Measurements from ENCODE around the gene TSPO. TPM values are rescaled to one million over a fixed set of nuclear protein-coding genes. Genes with fewer than 3 reads are reported as not detected.

TSPO gene
- total and polyA plus RNA-seq, 4 experiments from 2014 or later = 66.9 to 548 (median 211) TPM

GRCh38 chr22:43197271-43197941 is 46.0 kb downstream of the TSPO start:
- no peaks in the 10 kb centered on the region for H3K4me1 Mint-ChIP-seq
- Histone ChIP-seq H3K4me3 (ENCODE audit: low read length in 2 of 2) (no peak overlapping the region), H3K9me3 (ENCODE audit: control insufficient read depth in 1 of 2, low read length in 2 of 2) (no peaks in the 10 kb centered on the region), H3K4me1 (ENCODE audit: insufficient read depth, low read length) (no peaks in the 10 kb centered on the region), H3K27me3 (ENCODE audit: insufficient read depth, low read length) (no peaks in the 10 kb centered on the region), H3K27ac (ENCODE audit: low read depth, low read length) (no peak overlapping the region), H3K36me3 (ENCODE audit: insufficient read depth, low read length) (no peaks in the 10 kb centered on the region)
- H3K9me3 Mint-ChIP-seq = peaks cover 0 to 2% (median 0%) of the 10 kb centered on the region in 8 donors
- no peak for DNase-seq
- H3K27ac Mint-ChIP-seq = no peak overlapping the region
- H3K4me3 Mint-ChIP-seq = no peak overlapping the region
- peaks cover 2 to 4% of the 10 kb centered on the region in 2 donors for H3K27me3 Mint-ChIP-seq
- H3K36me3 Mint-ChIP-seq = no peaks in the 10 kb centered on the region
- intact Hi-C loops (cut with micrococcal nuclease) = no loop called here
- CTCF ChIA-PET (ENCODE audit: partially characterized antibody) = no interaction called here
- POLR2A ChIA-PET (ENCODE audit: partially characterized antibody) = no interaction called here

GRCh38 chr22:43198126-43198525 is 46.8 kb downstream of the TSPO start:
- Histone ChIP-seq H3K27me3 (ENCODE audit: insufficient read depth, low read length) (no peaks in the 10 kb centered on the region), H3K27ac (ENCODE audit: low read depth, low read length) (no peak overlapping the region), H3K36me3 (ENCODE audit: insufficient read depth, low read length) (no peaks in the 10 kb centered on the region), H3K9me3 (ENCODE audit: control insufficient read depth in 1 of 2, low read length in 2 of 2) (no peaks in the 10 kb centered on the region), H3K4me1 (ENCODE audit: insufficient read depth, low read length) (no peaks in the 10 kb centered on the region), H3K4me3 (ENCODE audit: low read length in 2 of 2) (no peak overlapping the region)
- intact Hi-C loops (cut with micrococcal nuclease) = no loop called here
- H3K36me3 Mint-ChIP-seq = no peaks in the 10 kb centered on the region
- H3K4me1 Mint-ChIP-seq = peaks cover 0 to 4% (median 0%) of the 10 kb centered on the region in 4 donors
- no peak overlapping the region for H3K4me3 Mint-ChIP-seq
- H3K9me3 Mint-ChIP-seq = peaks cover 0 to 2% (median 0%) of the 10 kb centered on the region in 8 donors
- peak overlapping the region in 1 of 7 donors; percentile 61 for H3K27ac Mint-ChIP-seq
- peaks cover 2 to 4% of the 10 kb centered on the region in 2 donors for H3K27me3 Mint-ChIP-seq
- DNase-seq = no peak
- CTCF ChIA-PET (ENCODE audit: partially characterized antibody) = no interaction called here
- POLR2A ChIA-PET (ENCODE audit: partially characterized antibody) = no interaction called here

GRCh38 chr22:43198936-43199335 is 47.6 kb downstream of the TSPO start:
- Mint-ChIP-seq H3K4me3 (no peak overlapping the region), H3K9me3 (peaks cover 0 to 2% (median 0%) of the 10 kb centered on the region in 8 donors)
- CTCF ChIA-PET (ENCODE audit: partially characterized antibody) = no interaction called here

GRCh38 chr22:43199541-43199940 is 48.2 kb downstream of the TSPO start:
- intact Hi-C loops (cut with micrococcal nuclease) = no loop called here
- H3K4me3 Mint-ChIP-seq = no peak overlapping the region
- peaks cover 2 to 4% of the 10 kb centered on the region in 2 donors for H3K27me3 Mint-ChIP-seq
- Histone ChIP-seq H3K36me3 (ENCODE audit: insufficient read depth, low read length) (no peaks in the 10 kb centered on the region), H3K4me3 (ENCODE audit: low read length in 2 of 2) (no peak overlapping the region), H3K9me3 (ENCODE audit: control insufficient read depth in 1 of 2, low read length in 2 of 2) (no peaks in the 10 kb centered on the region), H3K4me1 (ENCODE audit: insufficient read depth, low read length) (no peaks in the 10 kb centered on the region), H3K27ac (ENCODE audit: low read depth, low read length) (no peak overlapping the region), H3K27me3 (ENCODE audit: insufficient read depth, low read length) (no peaks in the 10 kb centered on the region)
- peaks cover 0 to 4% (median 0%) of the 10 kb centered on the region in 4 donors for H3K4me1 Mint-ChIP-seq
- H3K36me3 Mint-ChIP-seq = no peaks in the 10 kb centered on the region
- no peak for DNase-seq
- no peak overlapping the region for H3K27ac Mint-ChIP-seq
- H3K9me3 Mint-ChIP-seq = peaks cover 0 to 2% (median 0%) of the 10 kb centered on the region in 8 donors
- ChIA-PET CTCF (ENCODE audit: partially characterized antibody) (no interaction called here), POLR2A (ENCODE audit: partially characterized antibody) (no interaction called here)

More at GRCh38 chr22:43198936-43199335, 47.6 kb downstream of the TSPO start:
- H3K36me3 Mint-ChIP-seq = no peaks in the 10 kb centered on the region
- Histone ChIP-seq H3K4me3 (ENCODE audit: low read length in 2 of 2) (no peak overlapping the region), H3K27ac (ENCODE audit: low read depth, low read length) (no peak overlapping the region), H3K9me3 (ENCODE audit: control insufficient read depth in 1 of 2, low read length in 2 of 2) (no peaks in the 10 kb centered on the region), H3K4me1 (ENCODE audit: insufficient read depth, low read length) (no peaks in the 10 kb centered on the region), H3K27me3 (ENCODE audit: insufficient read depth, low read length) (no peaks in the 10 kb centered on the region), H3K36me3 (ENCODE audit: insufficient read depth, low read length) (no peaks in the 10 kb centered on the region)
- H3K27me3 Mint-ChIP-seq = peaks cover 2 to 4% of the 10 kb centered on the region in 2 donors
- peaks cover 0 to 4% (median 0%) of the 10 kb centered on the region in 4 donors for H3K4me1 Mint-ChIP-seq
- POLR2A ChIA-PET (ENCODE audit: partially characterized antibody) = no interaction called here
- peak overlapping the region in 1 of 7 donors; percentile 65 for H3K27ac Mint-ChIP-seq
- no peak for DNase-seq
- intact Hi-C loops (cut with micrococcal nuclease) = no loop called here

- peaks cover 0 to 2% (median 0%) of the 10 kb centered on the region in 8 donors for H3K9me3 Mint-ChIP-seq
- Histone ChIP-seq H3K27ac (ENCODE audit: low read depth, low read length) (no peak overlapping the region), H3K36me3 (ENCODE audit: insufficient read depth, low read length) (no peaks in the 10 kb centered on the region), H3K9me3 (ENCODE audit: control insufficient read depth in 1 of 2, low read length in 2 of 2) (no peaks in the 10 kb centered on the region), H3K4me1 (ENCODE audit: insufficient read depth, low read length) (peaks cover 2% of the 10 kb centered on the region), H3K27me3 (ENCODE audit: insufficient read depth, low read length) (no peaks in the 10 kb centered on the region), H3K4me3 (ENCODE audit: low read length in 2 of 2) (no peak overlapping the region)
- H3K27ac Mint-ChIP-seq = no peak overlapping the region
- H3K27me3 Mint-ChIP-seq = peaks cover 2 to 4% of the 10 kb centered on the region in 2 donors
- no peaks in the 10 kb centered on the region for H3K36me3 Mint-ChIP-seq
- intact Hi-C loops (cut with micrococcal nuclease) = no loop called here
- ChIA-PET CTCF (ENCODE audit: partially characterized antibody) (no interaction called here), POLR2A (ENCODE audit: partially characterized antibody) (no interaction called here)
- H3K4me3 Mint-ChIP-seq = no peak overlapping the region
- DNase-seq = no peak
- H3K4me1 Mint-ChIP-seq = peaks cover 0 to 4% (median 0%) of the 10 kb centered on the region in 4 donors
These were observed 48.7 kb downstream of the TSPO start for GRCh38 chr22:43200031-43200430.

- Histone ChIP-seq H3K36me3 (ENCODE audit: insufficient read depth, low read length) (no peaks in the 10 kb centered on the region), H3K27ac (ENCODE audit: low read depth, low read length) (no peak overlapping the region), H3K4me1 (ENCODE audit: insufficient read depth, low read length) (peaks cover 7% of the 10 kb centered on the region), H3K4me3 (ENCODE audit: low read length in 2 of 2) (no peak overlapping the region), H3K27me3 (ENCODE audit: insufficient read depth, low read length) (no peaks in the 10 kb centered on the region), H3K9me3 (ENCODE audit: control insufficient read depth in 1 of 2, low read length in 2 of 2) (no peaks in the 10 kb centered on the region)
- Mint-ChIP-seq H3K9me3 (peaks cover 0 to 2% (median 0%) of the 10 kb centered on the region in 8 donors), H3K27me3 (peaks cover under 1 to 4% of the 10 kb centered on the region in 2 donors), H3K36me3 (no peaks in the 10 kb centered on the region), H3K27ac (no peak overlapping the region), H3K4me3 (peak overlapping the region in 1 of 8 donors; percentile 52), H3K4me1 (peaks cover 0 to 4% (median 0%) of the 10 kb centered on the region in 4 donors)
- intact Hi-C loops (cut with micrococcal nuclease) = no loop called here
- DNase-seq = no peak
- POLR2A ChIA-PET (ENCODE audit: partially characterized antibody) = no interaction called here
- CTCF ChIA-PET (ENCODE audit: partially characterized antibody) = no interaction called here
These were observed 49.2 kb downstream of the TSPO start for GRCh38 chr22:43200555-43200954.

GRCh38 chr22:43201486-43202219 is 50.3 kb downstream of the TSPO start:
- Histone ChIP-seq H3K27me3 (ENCODE audit: insufficient read depth, low read length) (no peaks in the 10 kb centered on the region), H3K9me3 (ENCODE audit: control insufficient read depth in 1 of 2, low read length in 2 of 2) (no peaks in the 10 kb centered on the region), H3K4me1 (ENCODE audit: insufficient read depth, low read length) (peaks cover 18% of the 10 kb centered on the region), H3K27ac (ENCODE audit: low read depth, low read length) (no peak overlapping the region), H3K36me3 (ENCODE audit: insufficient read depth, low read length) (no peaks in the 10 kb centered on the region), H3K4me3 (ENCODE audit: low read length in 2 of 2) (no peak overlapping the region)
- Mint-ChIP-seq H3K4me3 (no peak overlapping the region), H3K9me3 (peaks cover 0 to 2% (median 0%) of the 10 kb centered on the region in 8 donors), H3K27me3 (peaks cover 0 to 4% of the 10 kb centered on the region in 2 donors), H3K4me1 (peaks cover 2 to 12% (median 5%) of the 10 kb centered on the region in 4 donors), H3K36me3 (no peaks in the 10 kb centered on the region), H3K27ac (no peak overlapping the region)
- DNase-seq = no peak
- intact Hi-C loops (cut with micrococcal nuclease) = no loop called here
- ChIA-PET CTCF (ENCODE audit: partially characterized antibody) (interaction anchor here (0.8 kb wide), 1 partner anchor 14 kb away, joined by 3 read pairs; no protein-coding TSS in a partner anchor), POLR2A (ENCODE audit: partially characterized antibody) (no interaction called here)
